Caco-2 (cell line): ENCODE measurements around the gene IRS1. TPM values are rescaled to one million over a fixed set of nuclear protein-coding genes. Genes with fewer than 3 reads are reported as not detected.

ENCODE experiments used
- BruUV-seq: library from RNA; stranded (reverse); fragments of 400-500 nt; replicated peaks from 2 replicates; lab custom pipeline; 2021; lab: Mats Ljungman, UMichigan
- CTCF ChIA-PET: fragments of 300-600 bp; sonication (Branson Sonifier 250); formaldehyde crosslinking; loops from one replicate; lab custom pipeline; 2022; ENCODE audit warnings: antibody characterized with exemption; lab: Charles Lee
- POLR2A ChIA-PET: fragments of 300-600 bp; sonication (Branson Sonifier 250); formaldehyde crosslinking; loops from one replicate; lab custom pipeline; 2022; ENCODE audit warnings: antibody characterized with exemption; lab: Charles Lee
- DNase-seq, 2 experiments: peaks; one replicate each; pipeline versions ENCODE4 v3.0.0 to v3.0.0-alpha.2; 2020 to 2022
- H3K27me3 ChIP-seq: replicated peaks from 2 replicates; pipeline ENCODE4 v1.6.0; 2011; ENCODE audit warnings: low read length; ENCODE audit not compliant: control insufficient read depth, insufficient read depth
- H3K36me3 ChIP-seq: 2 replicates; pipeline ENCODE4 v1.5.1; 2011; ENCODE audit warnings: low read length; ENCODE audit not compliant: control insufficient read depth, insufficient read depth
- H3K4me1 ChIP-seq: fragments of 250-450 bp; sonication (Bioruptor Pico); 2 replicates; pipeline ENCODE4 v1.5.1; 2020; ENCODE audit warnings: mild to moderate bottlenecking
- H3K4me3 ChIP-seq: 2 replicates; pipeline ENCODE4 v1.5.1; 2011; ENCODE audit warnings: low read depth, mild to moderate bottlenecking, control low read depth, low read length
- H3K9me3 ChIP-seq: fragments of 250-450 bp; sonication (Bioruptor Pico); 2 replicates; pipeline ENCODE4 v1.5.1; 2020; ENCODE audit warnings: mild to moderate bottlenecking, moderate library complexity
- H3K27ac Mint-ChIP-seq: one replicate; pipeline ENCODE4 v1.8.0; 2022; ENCODE audit warnings: mixed read lengths; ENCODE audit not compliant: unreplicated experiment
- H3K27me3 Mint-ChIP-seq: one replicate; pipeline ENCODE4 v1.8.0; 2022; ENCODE audit warnings: mixed read lengths; ENCODE audit not compliant: insufficient read depth, unreplicated experiment
- H3K36me3 Mint-ChIP-seq: one replicate; pipeline ENCODE4 v1.8.0; 2022; ENCODE audit warnings: mild to moderate bottlenecking, mixed read lengths; ENCODE audit not compliant: insufficient read depth, unreplicated experiment
- H3K4me1 Mint-ChIP-seq: one replicate; pipeline ENCODE4 v1.8.0; 2022; ENCODE audit warnings: low read depth, mixed read lengths; ENCODE audit not compliant: unreplicated experiment
- H3K4me3 Mint-ChIP-seq: one replicate; pipeline ENCODE4 v1.8.0; 2022; ENCODE audit warnings: mild to moderate bottlenecking, moderate library complexity, mixed read lengths; ENCODE audit not compliant: unreplicated experiment
- H3K9me3 Mint-ChIP-seq: one replicate; pipeline ENCODE4 v1.8.0; 2022; ENCODE audit warnings: mixed read lengths; ENCODE audit not compliant: unreplicated experiment
- CTCF ChIP-seq, 2 experiments: fragments of 200-600 bp in 1 of 2; IDR thresholded peaks; 1 replicate in 1 of 2; 2 replicates in 1 of 2; pipeline versions ENCODE4 v1.5.1 to v1.8.0; 2011 to 2022; ENCODE audit warnings: antibody characterized with exemption in 1 of 2, control low read depth in 1 of 2, inconsistent platforms in 1 of 2, low read depth in 1 of 2, low read length in 1 of 2, mild to moderate bottlenecking in 1 of 2, moderate library complexity in 1 of 2; ENCODE audit not compliant: insufficient read depth in 1 of 2, severe bottlenecking in 1 of 2, unreplicated experiment in 1 of 2
- intact Hi-C: fragments of 100-400 bp; cut with micrococcal nuclease; formaldehyde crosslinking; loops from one replicate; pipeline ENCODE4 v1.10.0; 2022; ENCODE audit not compliant: unreplicated experiment
- total RNA-seq: library from RNA; stranded (reverse); gene quantifications from 2 replicates; pipeline ENCODE4 v1.2.3, GENCODE V29; 2022

The IRS1 gene
- total RNA-seq, 1 experiment from 2014 or later, result 27.9 TPM

GRCh38 chr2:226800941-226801784 lies 1.5 kb upstream of the IRS1 start:
- CTCF ChIA-PET, result interaction anchor here (0.9 kb wide), 1 partner anchor 184 kb away, joined by 4 read pairs; no protein-coding TSS in a partner anchor
- no peak for TF ChIP-seq CTCF (IDR thresholded peaks at IDR 0.05; ENCODE audit: insufficient read depth in 1 of 2, low read depth in 1 of 2, low read length in 1 of 2, severe bottlenecking in 1 of 2, unreplicated experiment in 1 of 2)
- peaks cover 5% of the 10 kb centered on the region for H3K4me1 Mint-ChIP-seq
- Histone ChIP-seq H3K4me1 (peaks cover 18% of the 10 kb centered on the region), H3K36me3 (peaks cover 5% of the 10 kb centered on the region), H3K27me3 (no peaks in the 10 kb centered on the region), H3K4me3 (peak overlapping the region; percentile 81), H3K9me3 (no peaks in the 10 kb centered on the region)
- intact Hi-C loops, result loop anchor here (1.0 to 5.0 kb wide), 6 partner anchors 35 to 769 kb away; partner anchors contain the start of gene RHBDD1
- H3K9me3 Mint-ChIP-seq, result no peaks in the 10 kb centered on the region
- H3K36me3 Mint-ChIP-seq, result peaks cover 27% of the 10 kb centered on the region
- H3K27me3 Mint-ChIP-seq, result no peaks in the 10 kb centered on the region
- no TSS peak for BruUV-seq
- peak; percentile 85 to 88 for DNase-seq
- H3K27ac Mint-ChIP-seq, result peak overlapping the region; percentile 71
- POLR2A ChIA-PET, result interaction anchor here (0.6 kb wide), 1 partner anchor 965 kb away, joined by 4 read pairs; no protein-coding TSS in a partner anchor
- H3K4me3 Mint-ChIP-seq, result peak overlapping the region; percentile 85

DNA sequence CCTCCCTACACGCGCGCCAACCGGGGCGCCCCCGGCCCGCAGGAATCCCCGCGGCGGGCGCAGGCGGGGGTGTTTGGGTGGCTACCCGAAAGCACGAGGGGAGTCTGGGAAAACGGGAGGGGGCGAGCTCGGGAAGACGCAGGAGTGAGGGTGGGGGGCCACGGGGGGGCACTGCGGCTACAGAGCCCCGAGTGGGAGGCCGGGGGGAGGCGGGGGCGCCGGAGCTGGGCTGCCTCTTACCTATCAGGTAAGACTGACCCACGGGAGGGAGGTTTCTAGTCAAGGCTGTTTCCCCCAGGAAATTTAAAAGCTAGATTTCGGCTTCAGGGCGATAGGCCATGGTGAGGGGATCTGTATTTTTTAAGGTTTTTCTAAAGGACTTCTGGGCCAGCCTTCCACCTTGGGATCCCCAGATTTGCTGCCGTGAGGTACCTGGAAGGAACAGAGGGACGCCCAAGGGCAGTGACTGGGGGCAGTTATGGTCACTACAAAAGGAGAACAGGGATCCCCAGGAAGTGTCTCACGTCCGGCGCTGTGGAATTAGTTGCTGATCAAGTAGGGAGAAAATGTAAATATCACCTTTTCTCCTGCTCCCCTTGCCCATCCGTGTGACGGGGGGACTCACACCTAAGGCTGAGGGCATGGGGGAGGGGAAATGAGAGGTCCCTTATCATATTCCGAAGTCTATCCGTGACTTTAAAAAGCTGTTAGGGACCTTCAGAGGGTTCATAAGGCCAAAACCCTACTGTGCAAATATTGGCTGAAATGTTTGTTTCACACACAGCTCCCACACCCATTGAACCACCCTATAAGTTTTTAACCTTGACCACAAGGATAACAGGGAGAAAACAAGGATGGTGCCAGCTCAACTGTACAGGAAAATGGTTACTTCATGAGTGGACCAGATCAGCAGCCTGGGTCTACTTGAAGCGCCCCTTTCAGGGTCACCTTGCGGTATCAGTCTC lies 638 bp upstream of the IRS1 start:
- peaks cover 26% of the 10 kb centered on the region for H3K4me1 ChIP-seq
- no peaks in the 10 kb centered on the region for H3K9me3 ChIP-seq
- peaks cover 5% of the 10 kb centered on the region for H3K4me1 Mint-ChIP-seq
- intact Hi-C loops, result loop anchor here (1.0 to 10.0 kb wide), 7 partner anchors 36 to 768 kb away; partner anchors contain the start of gene RHBDD1
- ChIA-PET POLR2A (interaction anchor here (0.6 kb wide), 1 partner anchor 966 kb away, joined by 4 read pairs; no protein-coding TSS in a partner anchor), CTCF (interaction anchor here (0.6 to 0.9 kb wide), 2 partner anchors 185 to 878 kb away, joined by 4 to 5 read pairs; no protein-coding TSS in a partner anchor)
- DNase-seq, result peak in 1 of 2 experiments; percentile 64
- peak overlapping the region; percentile 71 for H3K27ac Mint-ChIP-seq
- H3K27me3 Mint-ChIP-seq, result no peaks in the 10 kb centered on the region
- TF ChIP-seq CTCF (IDR thresholded peaks at IDR 0.05; ENCODE audit: insufficient read depth in 1 of 2, low read depth in 1 of 2, low read length in 1 of 2, severe bottlenecking in 1 of 2, unreplicated experiment in 1 of 2), result no peak
- H3K27me3 ChIP-seq, result no peaks in the 10 kb centered on the region
- H3K9me3 Mint-ChIP-seq, result no peaks in the 10 kb centered on the region
- peaks cover 31% of the 10 kb centered on the region for H3K36me3 Mint-ChIP-seq
- peaks cover 6% of the 10 kb centered on the region for H3K36me3 ChIP-seq
- TSS peak; percentile 22 for BruUV-seq
- H3K4me3 Mint-ChIP-seq, result peak overlapping the region; percentile 85
- peak overlapping the region; percentile 81 for H3K4me3 ChIP-seq
